GM12892 (cell line): Measurements from ENCODE around the gene DISP3.

Source experiments
- DNase-seq: peaks from one replicate; pipeline ENCODE4 v3.0.0; 2011; ENCODE audit not compliant: insufficient read length
- FAIRE-seq: peaks from 2 replicates; lab custom pipeline; 2011; peaks lifted over from hg19 to GRCh38; lab: Jason Lieb, UNC
- POLR2A ChIP-seq: IDR thresholded peaks from 2 replicates; pipeline ENCODE4 v1.6.1; 2011; ENCODE audit warnings: low read depth, low read length, control low read depth
- POLR2AphosphoS5 ChIP-seq: IDR thresholded peaks from 2 replicates; pipeline ENCODE4 v1.6.1; 2011; ENCODE audit warnings: low read depth, low read length, control low read depth
- TAF1 ChIP-seq: IDR thresholded peaks from 2 replicates; pipeline ENCODE4 v1.6.1; 2011; ENCODE audit warnings: low read depth, mild to moderate bottlenecking, control low read depth, low read length, borderline replicate concordance

The DISP3 gene

GRCh38 chr1:11444907-11445306 lies 34.0 kb upstream of the DISP3 start:
- FAIRE-seq (no peak), DNase-seq (no peak)

DNA sequence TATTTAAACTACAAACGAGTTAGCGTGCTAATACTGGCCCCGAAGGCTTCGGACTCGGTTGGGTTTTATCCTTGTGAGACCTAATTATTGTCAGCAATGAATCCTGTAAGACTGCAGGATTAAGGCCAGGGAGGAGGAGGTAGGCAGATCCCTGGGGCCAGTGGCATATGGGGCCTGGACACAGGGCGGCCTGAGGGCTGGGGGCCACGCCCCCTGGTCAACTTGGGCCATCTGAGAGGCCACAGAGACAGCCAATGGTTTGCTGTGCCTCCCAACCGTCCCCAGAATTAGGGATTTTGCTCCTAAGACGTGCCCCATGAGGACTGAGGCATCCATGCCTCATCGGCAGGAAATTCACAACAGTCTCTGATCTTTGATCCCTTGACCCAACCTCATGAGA lies 31.1 kb upstream of the DISP3 start:
- no peak for FAIRE-seq
- TF ChIP-seq TAF1, result no peak
- TF ChIP-seq POLR2AphosphoS5, result no peak
- no peak for TF ChIP-seq POLR2A
- DNase-seq, result no peak

More at GRCh38 chr1:11444907-11445306, 34.0 kb upstream of the DISP3 start:
- TF ChIP-seq POLR2A (no peak), TAF1 (no peak), POLR2AphosphoS5 (no peak)

- TF ChIP-seq TAF1, result no peak
- TF ChIP-seq POLR2A, result no peak
- no peak for TF ChIP-seq POLR2AphosphoS5
- DNase-seq (no peak), FAIRE-seq (no peak)
These were observed 30.4 kb upstream of the DISP3 start for GRCh38 chr1:11448373-11449099.

DNA sequence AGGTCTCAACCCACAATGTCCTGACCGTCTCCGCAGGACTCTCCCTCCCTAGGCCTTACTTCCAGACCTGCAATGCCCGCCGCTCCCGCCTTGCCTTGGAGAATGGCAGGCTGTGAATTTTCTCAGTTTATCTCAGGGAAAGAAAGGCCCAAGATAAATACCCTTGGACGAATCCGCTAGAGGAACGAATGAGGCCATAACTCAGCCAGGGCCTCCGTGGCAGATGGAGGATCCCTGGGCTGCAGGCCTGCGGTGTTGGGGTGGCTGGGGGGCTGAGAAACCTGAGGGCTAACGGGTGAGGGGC lies 29.9 kb upstream of the DISP3 start:
- TF ChIP-seq POLR2A (no peak), TAF1 (no peak), POLR2AphosphoS5 (no peak)
- no peak for FAIRE-seq
- DNase-seq, result no peak

GRCh38 chr1:11450310-11450709 lies 28.6 kb upstream of the DISP3 start:
- TF ChIP-seq POLR2A (no peak), TAF1 (no peak), POLR2AphosphoS5 (no peak)
- FAIRE-seq (no peak), DNase-seq (no peak)

- DNase-seq, result no peak
- no peak for TF ChIP-seq POLR2A
- TF ChIP-seq POLR2AphosphoS5, result no peak
- no peak for TF ChIP-seq TAF1
- FAIRE-seq, result no peak
These were observed 25.0 kb upstream of the DISP3 start for GRCh38 chr1:11453742-11454491.

GRCh38 chr1:11455967-11456570 lies 22.9 kb upstream of the DISP3 start:
- DNase-seq (no peak), FAIRE-seq (no peak)
- TF ChIP-seq POLR2A (no peak), TAF1 (no peak), POLR2AphosphoS5 (no peak)

- TF ChIP-seq POLR2AphosphoS5, result no peak
- no peak for TF ChIP-seq TAF1
- no peak for TF ChIP-seq POLR2A
- no peak for DNase-seq
- no peak for FAIRE-seq
These were observed 22.0 kb upstream of the DISP3 start for GRCh38 chr1:11456965-11457364.

GRCh38 chr1:11458811-11459275 lies 20.1 kb upstream of the DISP3 start:
- no peak for DNase-seq
- FAIRE-seq, result no peak
- no peak for TF ChIP-seq POLR2AphosphoS5
- TF ChIP-seq POLR2A, result no peak
- no peak for TF ChIP-seq TAF1

DNA sequence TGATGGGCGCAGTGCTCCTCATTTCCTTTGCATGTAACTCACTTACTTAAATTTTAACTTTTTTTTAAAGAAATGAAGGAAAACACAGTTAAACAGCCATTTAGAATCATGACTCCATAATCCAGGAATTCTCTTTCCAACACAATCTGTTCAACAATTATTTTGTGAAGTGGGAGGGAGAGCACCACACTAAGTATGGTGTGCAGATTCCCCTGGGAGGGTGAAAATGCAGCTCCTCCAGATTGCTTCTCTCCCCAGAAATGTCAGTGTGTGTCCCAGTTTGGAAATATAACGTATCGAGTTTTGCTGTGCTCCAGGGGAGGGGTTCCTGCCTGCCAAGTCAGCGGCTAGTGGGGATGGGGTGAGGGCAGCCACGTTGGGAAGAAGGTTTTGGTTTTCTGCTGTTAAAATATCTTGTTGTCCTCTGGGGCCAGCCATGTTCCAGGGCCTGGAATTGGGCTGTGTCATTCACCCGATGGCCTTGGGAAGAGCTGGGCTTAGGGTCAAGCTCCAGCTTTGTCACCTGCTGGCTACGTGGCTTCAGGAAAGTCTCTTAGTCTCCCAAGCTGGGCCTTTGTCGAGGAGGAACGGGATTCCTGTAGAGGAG lies 17.3 kb upstream of the DISP3 start:
- no peak for FAIRE-seq
- DNase-seq, result no peak
- TF ChIP-seq POLR2A (no peak), POLR2AphosphoS5 (no peak), TAF1 (no peak)
